GM19468 (cell line): ENCODE results near the gene TUBB2B.
A peak's percentile ranks its signal among the peaks of the same experiment; 100 is the strongest.
"Not testable (repeated sequence)": the region's sequence is repeated elsewhere in the genome, so short reads cannot be mapped to it uniquely, and the experiment has no call there.

Experiments
- ATAC-seq: cut with Tn5 transposase; IDR thresholded peaks from one replicate; pipeline ENCODE4 v1.9.1; 2021; ENCODE audit warnings: mild to moderate bottlenecking, moderate library complexity, moderate number of reproducible peaks; ENCODE audit not compliant: unreplicated experiment; ENCODE audit errors: extremely low read depth

TUBB2B gene

DNA sequence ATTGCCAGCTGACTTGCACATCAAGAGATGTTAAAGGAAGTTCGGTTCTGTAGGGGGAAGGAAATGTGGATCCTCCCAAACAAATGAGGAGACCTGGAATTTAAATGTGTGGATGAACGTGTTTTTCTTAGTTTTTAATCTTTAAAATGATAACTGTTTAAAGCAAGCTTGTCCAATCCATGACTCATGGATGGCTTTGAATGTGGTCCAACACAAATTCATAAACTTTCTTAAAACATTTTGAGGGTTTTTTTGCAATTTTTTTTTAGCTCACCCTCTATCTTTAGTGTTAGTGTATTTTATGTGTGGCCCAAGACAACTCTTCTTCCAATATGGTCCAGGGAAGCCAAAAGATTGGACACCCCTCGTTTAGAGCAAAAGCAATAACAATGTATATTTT lies 12.6 kb downstream of the TUBB2B start:
- no peak for ATAC-seq

GRCh38 chr6:3213334-3213695 lies 14.1 kb downstream of the TUBB2B start:
- no peak for ATAC-seq

GRCh38 chr6:3212261-3212660 lies 15.2 kb downstream of the TUBB2B start:
- no peak for ATAC-seq

DNA sequence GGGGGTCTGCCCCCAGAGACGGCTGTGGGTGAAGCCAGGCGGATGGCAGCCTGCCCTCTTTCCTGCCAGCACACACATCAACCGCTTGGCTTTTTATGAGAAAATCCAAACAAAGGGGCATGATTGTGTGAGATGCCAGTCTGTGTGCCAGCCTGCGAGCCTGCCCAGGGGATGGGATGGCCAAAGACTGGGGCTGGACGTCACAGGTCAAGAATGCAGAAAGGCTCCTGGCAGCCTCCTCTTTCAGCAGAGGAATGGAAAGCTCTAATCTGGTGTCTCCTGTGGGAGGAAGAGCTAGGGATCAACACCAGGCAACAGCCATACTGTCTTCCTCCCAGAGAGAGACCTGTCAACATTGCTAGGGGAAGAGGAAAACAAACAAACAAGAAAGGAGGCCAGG lies 15.8 kb downstream of the TUBB2B start:
- no peak for ATAC-seq

- ATAC-seq: no peak
Observed at GRCh38 chr6:3210024-3210610, 17.3 kb downstream of the TUBB2B start.

- ATAC-seq: peak; percentile 13
Observed at GRCh38 chr6:3209114-3210023, 18.1 kb downstream of the TUBB2B start.

DNA sequence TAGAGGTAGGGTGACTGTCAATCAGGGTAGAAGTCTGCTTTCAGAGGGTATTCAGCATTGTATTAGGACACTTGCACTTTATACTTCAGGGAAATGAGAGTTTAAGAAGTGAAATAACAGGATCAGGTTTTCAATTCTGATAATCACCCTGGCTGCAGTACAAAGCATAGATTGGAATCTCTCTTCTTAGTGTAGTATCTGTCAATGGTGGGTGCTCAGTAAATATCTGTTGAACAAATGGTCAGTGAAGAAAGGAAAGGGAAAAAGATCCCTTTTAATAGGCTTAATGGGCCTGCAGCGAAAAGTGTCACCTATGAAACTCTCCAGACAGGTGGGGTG lies 18.7 kb downstream of the TUBB2B start:
- ATAC-seq: no peak

DNA sequence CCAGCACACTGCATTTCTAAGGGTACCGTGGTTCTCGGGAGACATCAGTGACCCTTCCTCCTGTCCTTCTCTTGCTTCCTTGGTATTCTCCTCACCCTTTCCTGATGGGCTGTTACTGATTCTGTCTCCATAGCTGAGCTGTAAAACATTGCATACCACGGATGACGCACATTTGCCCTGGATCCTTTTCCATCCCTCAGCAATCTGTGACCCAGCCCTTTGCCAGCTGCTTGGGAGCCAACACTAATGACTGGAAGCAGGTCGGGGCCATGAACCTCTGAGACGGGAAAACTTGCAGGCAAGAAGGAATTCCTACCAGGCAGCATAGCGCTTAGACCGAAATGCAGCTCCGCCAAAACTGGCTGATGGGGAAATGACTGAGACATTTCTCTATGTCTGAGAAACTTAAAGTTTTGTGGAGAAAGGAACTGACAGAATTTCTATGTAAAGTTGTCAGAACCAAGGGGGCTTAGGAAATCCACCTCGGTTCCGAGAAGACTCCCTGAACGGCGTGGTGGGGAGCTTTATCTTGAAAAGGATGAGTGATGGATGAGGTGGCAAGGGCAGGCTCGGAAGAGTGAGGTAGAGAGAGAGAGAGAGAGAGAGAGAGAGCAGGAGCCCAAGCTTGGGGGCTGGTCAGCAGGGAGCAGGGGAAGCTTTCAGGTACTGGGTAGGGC lies 19.2 kb downstream of the TUBB2B start:
- no peak for ATAC-seq

DNA sequence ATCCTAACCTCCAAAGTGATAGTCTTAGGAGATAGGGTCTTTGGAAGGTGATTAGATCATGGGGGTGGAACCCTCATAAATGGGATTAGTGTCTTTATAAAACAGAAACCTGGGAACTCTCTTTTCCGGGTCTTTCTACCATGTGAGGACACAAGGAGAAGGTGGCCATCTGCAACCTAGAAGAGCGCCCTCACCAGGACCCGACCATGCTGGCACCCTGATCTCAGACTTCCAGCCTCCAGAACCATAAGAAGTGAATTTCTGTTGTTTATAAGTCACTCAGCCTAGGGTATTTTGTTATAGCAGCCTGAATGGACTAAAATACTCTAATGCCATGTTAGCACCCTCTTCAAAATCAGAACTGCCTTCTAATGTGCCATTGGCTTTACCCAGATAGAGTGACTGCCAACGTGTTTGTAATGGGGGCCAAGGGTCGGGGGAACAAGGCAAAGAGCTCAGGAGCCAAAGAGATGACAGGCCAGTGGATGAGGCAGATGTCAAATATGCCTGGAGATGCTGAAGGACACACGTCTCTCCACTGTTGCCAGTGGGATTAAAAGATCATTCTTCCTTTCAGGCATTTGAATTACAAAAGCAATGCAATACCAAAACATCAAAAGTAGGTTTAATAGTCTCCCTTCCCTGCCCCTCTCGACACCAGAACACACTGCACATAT lies 21.0 kb downstream of the TUBB2B start:
- ATAC-seq: no peak

GRCh38 chr6:3205913-3206312 lies 21.5 kb downstream of the TUBB2B start:
- ATAC-seq: no peak

GRCh38 chr6:3204921-3205320 lies 22.5 kb downstream of the TUBB2B start:
- ATAC-seq: no peak

DNA sequence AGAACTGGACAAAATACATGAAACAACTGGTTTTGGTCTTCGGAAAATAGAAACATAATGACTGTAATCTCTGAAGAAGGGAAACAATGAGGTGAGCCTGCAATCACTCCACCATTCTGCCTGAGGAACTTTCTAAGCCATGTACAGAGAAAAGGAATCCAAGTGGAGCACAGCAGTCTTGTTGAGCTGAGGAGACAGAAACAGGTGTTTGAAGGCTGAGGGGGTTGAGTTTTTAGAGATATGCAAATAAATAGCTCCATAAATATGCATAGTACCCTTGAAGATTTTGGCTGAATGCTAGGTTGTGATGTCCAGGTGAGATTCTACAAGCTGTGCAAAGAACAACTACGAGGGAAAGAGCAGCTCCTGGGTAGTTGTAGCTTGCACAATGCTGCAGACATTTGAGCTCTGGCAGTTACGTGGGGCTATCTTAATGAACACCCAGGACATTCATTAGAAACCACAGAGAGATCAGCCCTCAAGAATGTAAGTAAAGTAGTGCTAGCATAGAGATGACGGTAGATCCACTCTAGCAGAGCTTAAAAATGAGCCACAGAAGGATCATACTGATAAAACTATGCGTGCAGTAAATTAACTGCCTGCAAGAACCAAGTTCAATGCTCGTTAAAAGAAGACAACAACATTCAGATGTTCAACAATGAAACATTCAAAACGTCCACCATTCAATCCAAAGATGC lies 24.3 kb downstream of the TUBB2B start:
- no peak for ATAC-seq

DNA sequence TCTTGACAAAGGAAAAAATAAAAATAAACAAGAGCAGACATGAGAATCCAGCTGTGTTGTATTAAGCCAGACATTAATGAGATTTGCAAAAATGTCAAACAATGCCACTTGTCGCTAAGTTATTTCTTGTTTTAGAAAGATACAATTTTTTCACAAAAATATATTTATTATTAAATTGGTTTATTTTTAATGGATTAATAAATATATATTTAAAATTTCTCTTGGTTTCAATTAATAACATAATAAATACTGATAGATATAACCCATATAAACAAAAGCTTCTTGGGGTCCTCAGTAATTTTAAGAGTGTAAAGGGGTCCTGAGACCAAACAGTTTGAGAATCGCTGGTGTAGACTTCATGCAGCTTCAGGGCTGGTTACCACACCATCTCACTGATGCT lies 26.1 kb downstream of the TUBB2B start:
- ATAC-seq: no peak

DNA sequence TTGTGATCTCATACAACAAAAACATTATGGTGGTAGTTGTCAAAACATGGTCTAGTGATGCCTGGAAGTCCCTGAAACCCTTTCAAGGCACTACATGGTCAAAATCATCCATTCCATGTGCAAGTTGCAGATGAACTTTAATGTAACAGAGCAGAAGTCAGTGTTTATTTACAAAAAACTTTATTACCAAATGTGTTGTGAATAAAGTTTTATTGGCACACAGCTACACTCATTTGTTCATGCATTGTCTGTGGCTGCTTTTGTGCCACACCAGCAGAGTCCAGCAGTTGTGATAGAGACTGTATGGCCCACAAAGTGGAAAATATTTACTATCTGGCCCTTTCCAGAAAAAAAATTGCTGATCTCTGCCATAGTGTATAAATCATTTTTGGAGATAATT lies 26.8 kb downstream of the TUBB2B start:
- ATAC-seq: no peak

- no peak for ATAC-seq
Observed at GRCh38 chr6:3199382-3199781, 28.1 kb downstream of the TUBB2B start.

DNA sequence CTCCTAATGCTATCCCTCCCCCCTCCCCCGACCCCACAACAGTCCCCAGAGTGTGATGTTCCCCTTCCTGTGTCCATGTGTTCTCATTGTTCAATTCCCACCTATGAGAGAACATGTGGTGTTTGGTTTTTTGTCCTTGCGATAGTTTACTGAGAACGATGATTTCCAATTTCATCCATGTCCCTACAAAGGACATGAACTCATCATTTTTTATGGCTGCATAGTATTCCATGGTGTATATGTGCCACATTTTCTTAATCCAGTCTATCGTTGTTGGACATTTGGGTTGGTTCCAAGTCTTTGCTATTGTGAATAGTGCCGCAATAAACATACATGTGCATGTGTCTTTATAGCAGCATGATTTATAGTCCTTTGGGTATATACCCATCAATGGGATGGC lies 29.7 kb downstream of the TUBB2B start:
- ATAC-seq: not testable (repeated sequence)

DNA sequence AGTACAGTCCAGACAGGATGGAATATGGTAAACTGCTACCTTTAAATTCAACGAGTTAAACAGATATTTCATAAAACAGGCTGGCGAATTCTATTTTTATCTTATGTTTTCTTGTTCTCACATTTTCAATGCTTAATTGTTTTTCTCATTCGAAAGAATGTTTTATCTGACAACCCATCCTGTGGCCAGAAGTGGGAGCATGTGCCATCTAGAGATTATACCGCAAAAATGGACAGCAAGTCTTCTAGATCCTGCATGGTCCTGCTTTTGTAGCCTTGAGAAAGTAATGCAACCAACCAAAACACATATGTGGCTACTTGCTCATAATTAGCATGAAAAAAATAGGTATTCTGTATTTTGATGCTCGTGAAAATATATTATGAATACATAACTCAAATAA lies 30.7 kb downstream of the TUBB2B start:
- ATAC-seq: no peak

GRCh38 chr6:3195695-3196497 lies 31.6 kb downstream of the TUBB2B start:
- ATAC-seq: no peak

DNA sequence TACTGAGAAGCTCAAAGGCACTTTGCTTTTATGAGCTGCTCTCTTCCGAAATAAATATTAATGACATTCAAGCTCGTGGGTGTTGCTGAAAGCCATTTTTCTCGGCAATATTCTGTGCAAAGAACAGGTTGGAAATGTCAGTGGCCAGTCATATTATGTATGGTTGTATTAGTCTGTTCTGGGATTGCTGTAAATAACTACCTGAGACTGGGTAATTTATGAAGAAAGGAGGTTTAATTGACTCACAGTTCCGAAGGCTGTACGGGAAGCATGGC lies 32.1 kb downstream of the TUBB2B start:
- no peak for ATAC-seq
